Activated T-cell treated with anti-CD3 and anti-CD28 coated beads, Interleukin-2, amount 50 U/mL, for 48 hours (primary cell): Measurements from ENCODE around the gene ATP11A.

ENCODE experiments used
- DNase-seq, 2 experiments: peaks; one replicate each; pipeline ENCODE4 v3.0.0-alpha.2; 2020

Gene ATP11A

DNA sequence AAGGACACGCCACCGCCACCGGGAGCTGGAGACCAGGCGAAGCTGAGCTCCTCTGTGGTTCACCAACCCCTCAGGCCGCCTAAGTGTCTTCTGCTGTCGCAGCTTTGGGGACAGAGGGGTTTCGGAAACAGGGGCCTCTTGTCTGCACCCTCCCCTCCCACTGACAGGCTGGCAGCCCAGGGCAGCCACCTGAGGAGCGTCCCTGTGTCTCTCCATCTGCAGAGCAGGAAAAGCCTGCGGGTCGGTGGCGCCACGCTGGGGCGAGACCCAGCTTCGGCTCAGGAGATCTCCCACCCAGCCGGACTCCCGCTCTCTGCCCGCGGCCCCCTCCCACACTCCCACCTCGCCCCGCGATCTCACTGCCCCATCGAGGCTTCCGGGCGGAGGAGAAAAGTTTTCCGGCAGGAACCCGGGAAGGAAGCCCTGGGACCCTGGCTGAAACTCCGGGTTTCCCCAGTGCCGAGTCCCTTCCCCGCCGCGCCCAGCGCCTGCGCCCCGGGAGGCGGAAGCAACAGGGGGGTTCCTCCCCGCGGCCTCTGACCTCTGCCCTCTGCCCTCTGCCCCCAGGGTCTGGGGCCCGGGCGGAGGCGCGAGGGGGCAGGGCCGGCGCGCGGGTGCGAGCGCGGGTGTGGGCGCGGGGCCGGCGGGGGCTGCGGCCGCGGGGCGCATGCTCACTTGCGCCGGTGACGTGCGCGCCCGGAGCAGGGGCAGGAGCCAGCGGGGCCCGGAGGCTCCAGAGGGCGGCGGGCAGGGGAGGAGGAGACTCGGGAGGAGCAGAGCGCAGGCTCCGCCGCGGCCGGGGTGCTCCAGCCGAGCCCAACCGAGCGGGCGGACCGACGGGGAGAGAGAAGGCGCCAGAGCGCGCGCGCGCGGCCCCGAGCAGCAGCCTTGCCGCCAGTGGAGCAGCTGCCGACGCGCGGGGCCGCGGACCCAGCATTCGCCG, at the start of gene ATP11A:
ATP11A (plus strand) TSS at position 736 of the 943 bp plus-strand sequence. CDS start 379 bp downstream, outside the sequence.
- DNase-seq = peak; percentile 82 to 89

DNA sequence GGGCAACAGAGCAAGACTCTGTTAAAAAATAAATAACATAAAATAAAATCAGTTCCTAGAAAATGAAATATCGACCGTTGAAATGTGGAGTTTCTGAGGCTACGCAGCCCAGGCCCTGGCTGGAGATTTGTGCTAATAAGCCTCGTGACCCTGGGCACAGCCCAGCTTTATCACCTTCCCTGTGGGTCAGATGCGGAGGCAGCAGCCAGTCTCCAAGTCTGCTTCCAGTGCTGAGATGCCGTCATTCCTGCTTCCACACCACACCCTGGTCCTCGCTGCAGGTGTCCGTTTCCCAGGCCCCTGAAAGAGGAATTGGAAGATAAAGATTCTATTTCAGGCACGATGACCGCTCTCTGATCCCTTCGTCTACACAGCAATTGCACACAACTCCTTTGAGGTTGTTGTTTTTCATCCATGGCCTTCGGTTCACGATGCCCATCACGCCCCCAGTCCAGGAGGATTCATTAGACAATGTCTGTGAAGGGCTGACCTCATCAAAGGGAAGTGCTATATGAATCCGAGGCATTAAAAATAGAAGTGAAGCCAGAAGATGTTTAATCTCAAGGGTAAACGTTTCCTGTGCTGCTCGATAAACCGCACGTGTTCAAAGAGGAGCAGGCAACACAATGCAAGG, 48.3 kb upstream of the ATP11A start:
- no peak for DNase-seq

DNA sequence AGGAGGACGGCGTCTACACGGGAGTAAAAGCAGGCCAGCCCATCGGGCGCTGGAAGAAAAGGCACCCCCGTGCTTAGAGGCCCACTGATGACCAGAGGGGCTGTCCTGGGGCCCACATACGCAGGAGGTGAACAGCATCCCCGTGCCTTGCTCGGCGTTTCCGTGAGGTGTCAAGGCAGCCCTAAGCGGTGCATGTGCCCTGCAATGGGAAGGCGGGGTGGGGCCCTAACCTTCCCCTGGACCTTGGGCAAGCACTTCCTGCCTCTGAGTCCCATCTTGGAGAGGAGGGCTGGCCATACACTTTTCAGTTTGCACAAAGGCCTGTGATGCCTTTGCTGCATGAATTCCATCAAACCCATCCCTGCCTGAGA, 47.8 kb upstream of the ATP11A start:
- no peak for DNase-seq

DNA sequence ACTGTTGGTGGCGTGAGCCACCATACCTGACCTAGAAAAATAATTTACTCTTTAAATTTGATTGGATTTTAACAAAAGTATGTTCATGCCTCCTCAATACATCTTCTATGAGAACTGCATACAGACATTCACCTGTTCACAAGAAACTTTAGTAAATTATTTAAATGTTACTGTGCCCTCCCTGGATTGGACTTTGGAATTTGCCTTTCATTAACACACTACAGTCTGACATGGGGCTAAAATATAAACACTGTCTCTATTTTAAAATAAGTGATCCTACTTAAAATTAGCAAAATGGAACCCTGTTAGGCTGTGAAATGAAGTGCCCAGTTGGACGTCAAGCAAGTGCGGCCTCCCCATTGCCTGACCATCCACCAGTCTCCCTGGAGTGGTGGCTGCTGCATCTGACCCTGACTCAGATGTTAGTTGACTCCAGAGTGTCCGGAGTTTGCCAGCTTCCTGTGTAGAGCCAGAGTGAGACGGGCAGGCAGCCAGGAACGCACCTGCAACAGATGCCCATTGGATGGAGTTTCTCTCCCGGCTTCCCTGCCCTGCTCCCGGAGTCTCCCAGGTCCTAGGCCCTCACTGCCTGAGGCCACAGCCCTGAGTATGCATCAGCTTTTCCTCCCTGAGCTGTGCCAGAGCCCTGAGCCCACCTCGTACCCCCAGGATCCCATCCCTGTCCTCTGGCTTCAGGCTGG, 45.9 kb upstream of the ATP11A start:
- DNase-seq = no peak

DNA sequence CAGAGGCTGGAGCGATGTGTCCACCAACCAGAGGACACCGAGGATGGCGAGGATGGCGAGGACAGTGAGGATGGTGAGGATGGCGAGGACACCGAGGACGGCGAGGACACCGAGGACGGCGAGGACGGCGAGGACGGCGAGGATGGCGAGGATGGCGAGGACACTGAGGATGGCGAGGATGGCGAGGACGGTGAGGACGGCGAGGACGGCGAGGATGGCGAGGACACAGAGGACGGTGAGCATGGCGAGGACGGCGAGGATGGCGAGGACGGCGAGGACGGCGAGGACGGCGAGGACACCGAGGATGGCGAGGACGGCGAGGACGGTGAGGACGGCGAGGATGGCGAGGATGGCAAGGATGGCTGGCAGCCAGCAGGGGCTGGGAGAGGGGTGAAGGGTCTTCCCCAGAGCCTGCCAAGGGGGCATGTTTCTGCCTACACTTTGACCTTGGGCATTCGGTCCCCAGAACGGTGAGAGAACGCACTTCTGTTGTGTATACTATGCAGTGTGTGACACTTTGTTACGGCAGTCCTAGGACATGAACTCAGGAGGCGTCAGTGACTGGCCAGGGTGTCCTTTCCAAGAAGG, 44.4 kb upstream of the ATP11A start:
- DNase-seq = no peak

DNA sequence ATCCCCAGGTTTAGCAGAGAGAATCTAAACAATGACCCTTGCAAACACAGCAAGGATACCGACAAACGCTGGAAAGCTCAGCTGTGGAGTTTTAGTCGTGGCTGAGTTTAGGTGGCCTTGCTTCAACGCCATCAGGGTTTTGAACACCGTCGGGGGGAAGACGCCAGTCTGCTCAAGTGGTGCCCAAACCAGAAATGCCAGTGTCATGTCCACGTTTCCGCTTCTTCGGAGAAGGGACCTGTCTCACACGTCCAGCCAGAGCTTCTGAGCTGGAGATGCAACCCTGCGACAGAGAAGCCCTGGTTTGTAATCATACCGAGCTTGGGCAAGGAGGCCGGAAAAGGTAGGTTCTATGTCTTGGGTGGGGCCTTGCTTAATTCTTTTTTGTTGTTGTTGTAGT, 42.6 kb upstream of the ATP11A start:
- no peak for DNase-seq

DNA sequence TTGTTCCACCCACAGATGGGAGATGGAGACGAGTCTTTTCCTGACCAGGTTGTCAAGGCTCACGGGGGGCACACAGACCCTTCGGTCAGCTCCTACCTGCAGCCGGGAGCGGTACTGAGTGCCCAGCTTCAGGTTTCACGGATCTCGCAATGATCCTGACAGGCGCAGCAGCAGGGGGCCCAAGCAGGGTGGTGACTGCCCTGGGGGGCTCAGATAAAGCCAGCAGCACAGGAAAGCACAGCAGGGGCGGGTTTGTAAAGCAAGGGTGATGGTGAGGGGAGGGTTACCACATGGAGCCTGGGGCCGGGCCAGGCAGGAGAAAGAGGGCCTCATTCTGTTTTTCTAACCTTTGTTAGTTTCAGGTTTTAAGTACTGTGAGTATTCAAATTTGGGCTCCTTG, 41.7 kb upstream of the ATP11A start:
- peak in 1 of 2 experiments; percentile 1 for DNase-seq

DNA sequence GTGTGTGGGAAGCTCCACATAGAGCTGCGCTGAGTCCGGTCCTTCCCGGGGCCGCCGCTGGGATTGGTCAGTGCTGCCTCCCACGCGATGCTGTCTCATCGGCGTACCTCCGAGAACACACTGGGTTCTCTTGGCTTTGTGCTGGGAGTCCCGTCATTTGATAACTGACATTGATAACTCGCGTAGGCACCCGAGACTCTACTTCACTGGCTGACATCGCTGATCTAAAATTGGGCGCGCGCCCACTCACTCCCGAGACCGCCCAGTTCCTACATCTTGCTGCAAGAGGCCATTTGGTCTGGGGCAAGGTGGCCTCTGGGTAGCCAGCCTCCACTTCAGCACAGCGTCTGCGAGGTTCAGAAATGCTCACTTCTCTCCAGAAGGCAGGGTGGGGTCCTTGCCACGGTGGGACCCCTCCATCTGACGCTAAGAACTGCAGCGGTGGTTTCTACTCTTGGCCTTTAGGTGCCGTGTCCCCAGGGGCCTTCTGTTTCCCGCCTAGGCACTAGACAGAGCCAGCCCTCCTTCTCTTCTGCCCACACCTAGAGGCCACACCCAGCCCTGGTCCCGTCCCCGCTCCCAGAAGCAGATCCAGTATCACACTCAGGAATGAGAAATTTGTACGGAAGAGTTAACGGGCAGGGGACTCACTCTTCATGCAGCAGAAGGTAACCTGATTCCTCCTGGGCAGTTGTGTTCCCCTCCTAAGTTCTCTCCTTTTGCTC, 40.7 kb upstream of the ATP11A start:
- peak in 1 of 2 experiments; percentile 10 for DNase-seq

DNA sequence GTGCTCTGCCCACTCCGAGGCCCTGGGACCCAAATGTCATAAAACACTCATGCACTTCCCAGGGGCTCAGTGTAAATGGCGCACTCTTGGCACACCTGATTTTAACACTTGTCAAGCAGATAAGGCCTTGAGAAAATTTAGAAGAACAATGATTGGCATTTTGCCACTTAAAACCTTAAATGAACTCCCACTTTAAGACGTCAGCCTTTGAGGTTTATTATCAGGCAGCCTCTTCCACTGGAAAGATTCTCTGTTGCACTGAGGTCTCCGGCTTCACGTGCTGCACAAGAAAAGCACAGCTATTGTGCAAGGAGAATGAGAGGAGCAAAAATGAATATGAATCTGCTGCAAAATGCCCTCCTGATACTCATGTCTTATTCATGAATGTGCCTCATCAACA, 38.5 kb upstream of the ATP11A start:
- no peak for DNase-seq

DNA sequence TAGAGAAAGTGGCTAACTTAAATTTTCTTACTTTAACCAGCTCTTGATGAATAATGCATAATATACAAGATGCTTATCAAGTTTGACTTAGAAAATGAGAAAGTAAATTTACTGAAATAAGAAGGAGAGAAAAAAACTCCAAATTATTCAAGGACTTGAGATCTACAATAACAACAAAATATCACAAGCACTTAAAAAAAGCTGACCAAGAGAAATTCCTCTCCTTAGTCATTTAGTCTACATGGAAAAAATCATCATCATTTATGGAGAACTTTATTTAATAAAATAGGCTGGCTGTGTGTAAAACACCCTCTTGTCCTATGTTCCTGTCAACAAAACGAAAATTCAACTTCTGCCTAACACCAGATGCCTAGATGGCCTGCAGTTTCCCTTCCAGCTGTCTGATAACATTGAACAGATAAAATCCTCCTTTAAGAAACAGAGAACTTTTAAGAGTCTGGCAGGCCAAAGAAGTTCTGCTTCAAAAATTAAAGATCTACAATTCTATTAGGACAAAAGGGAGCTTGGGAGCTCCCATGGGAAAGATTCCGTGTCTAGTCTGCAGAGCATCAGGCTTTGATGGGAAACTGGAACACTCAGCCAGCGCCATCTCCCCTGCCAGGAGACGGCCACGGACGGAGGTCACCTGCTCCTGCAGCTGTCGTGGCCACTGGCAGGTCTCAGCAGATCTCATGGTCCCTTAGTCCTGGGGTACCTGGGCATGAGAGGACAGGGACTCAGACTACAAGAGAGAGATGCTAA, 37.9 kb upstream of the ATP11A start:
- DNase-seq = no peak

DNA sequence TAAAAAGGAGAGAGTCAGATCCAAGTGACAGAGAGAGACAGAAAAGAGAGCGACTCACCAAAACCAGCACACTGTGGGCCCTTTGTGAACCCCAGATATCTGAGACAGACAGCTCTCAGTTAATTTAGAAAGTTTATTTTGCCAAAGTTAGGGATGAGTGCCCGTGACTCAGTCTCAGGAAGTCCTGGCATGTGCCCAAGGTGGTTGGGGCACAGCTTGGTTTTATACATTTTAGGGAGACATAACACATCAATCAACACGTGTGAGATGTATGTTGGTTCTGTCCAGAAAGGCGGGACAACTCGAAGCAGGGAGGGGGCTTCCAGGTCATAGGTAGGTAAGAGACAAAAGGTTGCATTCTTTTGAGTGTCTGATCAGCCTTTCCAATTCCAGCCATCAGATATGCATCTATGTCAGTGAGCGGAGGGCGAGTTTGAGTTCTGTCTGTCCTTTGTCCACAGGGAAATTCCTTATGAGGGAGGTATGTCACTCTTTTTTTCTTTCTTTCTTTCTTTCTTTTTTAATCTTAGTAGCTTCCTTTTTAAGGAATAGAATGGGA, 37.2 kb upstream of the ATP11A start:
- DNase-seq = no peak

DNA sequence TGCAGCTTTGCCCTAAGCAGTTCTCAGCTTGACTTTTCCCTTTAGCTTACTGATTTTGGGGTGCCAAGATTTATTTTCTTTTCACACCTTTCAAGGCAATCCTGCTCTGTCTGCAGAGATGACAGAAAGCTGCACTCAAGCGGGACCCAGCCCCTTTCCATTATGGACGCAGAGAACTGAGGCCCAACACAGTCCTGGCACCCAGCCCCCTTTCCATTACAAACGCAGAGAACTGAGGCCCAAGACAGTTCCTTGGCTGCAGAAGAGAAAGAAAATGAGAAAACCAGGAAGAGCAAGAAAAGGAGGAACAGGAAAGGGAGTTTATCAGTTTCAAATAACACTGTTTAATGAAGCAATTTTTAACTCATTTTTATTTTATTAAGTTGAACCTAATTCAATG, 36.8 kb upstream of the ATP11A start:
- no peak for DNase-seq

DNA sequence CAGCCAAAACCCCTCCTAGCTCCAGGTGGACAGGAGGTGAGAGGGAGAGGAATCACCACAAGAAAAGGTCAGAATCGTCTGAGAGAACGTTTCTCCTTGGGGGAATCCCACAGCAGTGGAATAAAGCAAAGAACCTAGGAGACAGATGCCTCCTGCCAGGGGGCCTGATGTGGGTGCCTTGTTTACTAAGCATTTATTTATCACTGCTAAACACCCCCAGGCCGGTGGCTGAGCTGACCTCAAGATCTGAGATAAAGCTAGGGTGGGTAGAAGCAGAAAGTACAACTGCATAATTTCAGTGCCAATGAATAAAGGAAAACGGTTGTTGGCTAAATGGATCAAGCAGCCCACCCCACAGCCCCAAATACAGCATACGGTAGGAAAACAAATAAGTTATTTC, 33.9 kb upstream of the ATP11A start:
- DNase-seq = peak in 1 of 2 experiments; percentile 5

DNA sequence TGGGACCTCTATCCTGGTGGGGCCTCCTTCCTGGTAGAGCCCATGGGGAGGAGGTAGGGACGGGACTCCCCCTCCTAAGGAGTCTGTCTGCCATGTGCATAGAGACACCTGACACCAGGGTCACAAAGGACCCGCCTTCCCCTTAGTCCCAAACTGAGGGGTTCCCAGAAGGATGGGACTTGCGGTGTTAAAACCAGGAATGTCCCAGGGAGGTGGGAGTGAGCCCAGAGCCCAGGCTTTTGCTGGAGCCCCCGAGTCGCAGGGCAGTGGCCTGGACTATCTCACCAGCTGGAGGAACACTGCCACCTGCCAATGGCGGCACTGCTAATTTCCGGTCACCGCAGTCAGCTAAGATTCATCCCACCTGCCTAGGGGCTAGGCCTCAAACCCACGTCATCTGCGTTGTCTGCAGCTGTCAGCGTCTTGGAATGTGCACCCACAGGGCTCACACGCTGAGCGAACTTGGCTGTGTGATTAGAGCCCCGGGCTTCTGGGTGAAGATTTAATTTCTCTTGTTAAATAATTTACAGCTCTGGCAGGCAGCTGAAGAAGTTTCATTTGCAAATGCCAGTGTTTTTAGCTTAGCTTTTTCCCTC, 31.9 kb upstream of the ATP11A start:
- DNase-seq = peak; percentile 9 to 12

DNA sequence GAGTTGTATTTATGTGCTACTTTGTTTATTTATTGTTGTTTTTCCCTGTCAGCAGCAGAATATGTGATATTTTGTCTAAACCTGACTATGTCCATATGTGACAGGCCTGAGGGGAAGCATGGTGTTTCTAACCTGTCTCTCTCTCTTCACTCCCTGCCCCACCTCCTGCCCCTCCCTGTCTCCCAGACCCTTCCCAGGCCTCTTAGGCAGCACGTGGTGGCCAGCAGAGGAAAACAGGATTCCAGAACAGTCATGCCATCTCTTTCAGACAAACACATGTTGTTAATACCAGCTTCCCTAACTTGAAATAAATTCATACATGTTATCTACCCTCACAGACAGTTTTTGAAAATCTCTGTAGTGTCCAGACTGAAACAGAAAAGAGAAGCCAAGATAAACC, 31.0 kb upstream of the ATP11A start:
- peak; percentile 4 to 7 for DNase-seq

DNA sequence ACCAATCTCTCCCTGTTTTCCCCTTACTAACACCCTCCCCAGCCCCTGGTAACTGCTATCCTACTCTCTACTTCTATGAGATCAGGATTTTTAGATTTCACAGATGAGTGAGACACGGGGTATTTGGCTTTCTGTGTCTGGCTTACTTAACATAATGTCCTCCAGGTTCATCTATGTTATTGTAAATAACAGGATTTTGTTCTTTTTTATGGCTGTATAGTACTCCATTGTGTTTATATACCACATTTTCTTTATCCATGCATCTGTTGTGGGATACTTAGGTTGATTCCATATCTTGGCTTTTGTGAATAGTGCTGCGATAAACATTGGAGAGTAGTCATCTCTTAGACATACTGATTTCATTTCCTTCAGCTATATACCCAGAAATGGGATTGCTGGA, 28.5 kb upstream of the ATP11A start:
- DNase-seq = no peak

DNA sequence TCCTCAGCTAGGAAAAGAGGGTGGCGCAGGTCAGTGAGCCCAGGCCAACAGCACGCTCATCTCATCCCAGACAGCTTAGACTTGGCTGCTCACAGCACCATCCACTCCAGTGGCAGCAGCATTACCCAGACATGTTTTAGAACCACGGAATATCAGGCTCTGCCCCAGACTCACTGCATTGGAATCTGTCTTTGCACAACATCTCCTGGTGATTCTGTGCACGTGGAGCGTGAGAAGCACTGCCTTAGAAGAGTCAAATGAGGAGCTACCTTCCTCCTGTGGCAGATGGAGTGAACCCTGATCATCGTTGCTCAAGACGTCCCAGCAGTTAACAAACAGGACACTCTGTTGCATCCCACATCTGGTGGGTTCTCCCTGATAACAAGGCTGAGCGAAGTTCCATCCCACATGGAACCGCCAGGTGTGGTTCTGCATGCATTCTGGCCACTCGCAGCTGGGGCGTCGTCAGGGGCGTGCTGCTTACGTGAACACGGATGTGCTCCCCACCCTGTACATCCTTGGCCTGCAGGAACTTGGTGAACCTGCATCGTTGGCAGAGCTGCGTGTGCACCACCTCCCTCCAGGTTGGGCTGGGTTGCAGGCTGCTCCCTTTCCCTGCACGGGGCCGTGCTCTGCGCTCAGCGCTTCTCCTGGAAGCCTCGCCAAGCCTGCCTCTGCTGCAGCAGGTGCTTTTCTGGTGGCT, 25.2 kb upstream of the ATP11A start:
- DNase-seq = peak in 1 of 2 experiments; percentile 13

DNA sequence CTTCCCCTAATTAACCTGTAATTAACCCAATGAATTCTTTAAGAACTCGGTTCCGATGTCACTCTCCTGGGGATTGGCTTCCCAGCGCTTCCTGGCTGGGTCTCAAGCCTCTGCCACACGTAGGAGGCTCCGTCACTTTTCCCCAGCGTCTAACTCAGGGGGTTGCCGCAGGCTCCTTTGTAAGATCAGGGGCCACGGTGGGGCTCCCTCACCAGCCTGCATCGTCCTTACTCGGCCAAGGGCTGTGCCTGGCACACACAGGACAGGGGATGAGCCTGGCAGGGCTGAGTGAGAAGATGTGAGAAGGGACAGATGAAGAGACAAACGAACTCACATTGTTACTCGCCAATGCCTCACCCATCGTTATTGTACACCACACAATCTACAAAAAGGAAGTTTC, 20.9 kb upstream of the ATP11A start:
- DNase-seq = no peak

DNA sequence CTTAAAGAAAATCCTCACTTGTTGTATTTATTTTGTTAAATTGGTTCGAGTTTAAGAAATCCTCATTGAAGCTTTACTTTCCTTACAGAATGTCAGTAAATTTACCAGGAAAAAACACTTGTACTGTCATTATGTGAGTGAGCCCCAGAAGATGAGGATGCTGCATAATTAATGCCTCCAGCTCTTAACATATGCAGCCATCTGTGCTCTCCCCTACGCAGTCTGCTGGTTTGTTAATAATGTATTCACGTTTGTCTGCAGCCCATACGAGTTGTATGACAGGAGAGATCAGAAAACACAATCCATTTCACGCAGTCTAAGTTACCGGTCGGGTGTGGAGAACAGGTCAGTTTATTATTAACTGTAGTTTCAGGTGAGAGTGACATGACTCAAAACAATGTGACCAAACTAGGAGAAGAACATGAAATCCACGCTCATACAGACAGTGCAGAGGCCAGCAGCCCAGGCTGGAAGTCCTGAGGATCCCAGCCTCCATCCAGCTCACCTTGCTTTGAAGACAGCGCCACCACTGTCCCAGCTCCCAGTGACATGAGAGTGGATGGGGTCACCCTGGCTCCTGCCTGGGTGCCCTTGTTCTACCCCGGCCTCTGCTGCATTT, 19.8 kb upstream of the ATP11A start:
- DNase-seq = no peak

DNA sequence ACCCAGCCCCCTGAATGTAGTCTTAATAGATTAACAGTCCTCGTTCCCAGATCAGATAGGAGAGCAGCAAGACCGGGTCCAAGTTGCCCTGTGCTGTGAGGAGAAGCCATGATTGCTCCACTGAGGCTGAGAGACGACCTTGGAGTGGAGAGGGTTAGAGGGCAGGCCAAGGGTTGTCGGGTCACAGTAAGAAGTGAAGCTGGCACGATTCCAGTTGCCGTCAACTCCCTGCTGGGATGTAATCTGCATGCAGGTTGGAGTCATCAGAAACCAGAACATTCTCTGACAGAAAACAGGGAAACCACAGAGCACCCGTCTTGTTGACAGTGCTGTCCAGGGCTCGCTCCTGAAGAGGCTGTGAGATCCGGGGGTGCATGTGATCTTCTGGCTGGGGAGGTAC, 19.0 kb upstream of the ATP11A start:
- peak in 1 of 2 experiments; percentile 7 for DNase-seq
